Epidermal melanocyte (primary cell): ENCODE measurements around the gene NOP14.
A peak's percentile ranks its signal among the peaks of the same experiment; 100 is the strongest.
"Not testable (repeated sequence)": the region's sequence is repeated elsewhere in the genome, so short reads cannot be mapped to it uniquely, and the experiment has no call there.

Experiments used
- DNase-seq: peaks from one replicate; pipeline ENCODE4 v3.0.0; 2011; ENCODE audit warnings: low spot score; ENCODE audit not compliant: insufficient read length

The NOP14 gene

DNA sequence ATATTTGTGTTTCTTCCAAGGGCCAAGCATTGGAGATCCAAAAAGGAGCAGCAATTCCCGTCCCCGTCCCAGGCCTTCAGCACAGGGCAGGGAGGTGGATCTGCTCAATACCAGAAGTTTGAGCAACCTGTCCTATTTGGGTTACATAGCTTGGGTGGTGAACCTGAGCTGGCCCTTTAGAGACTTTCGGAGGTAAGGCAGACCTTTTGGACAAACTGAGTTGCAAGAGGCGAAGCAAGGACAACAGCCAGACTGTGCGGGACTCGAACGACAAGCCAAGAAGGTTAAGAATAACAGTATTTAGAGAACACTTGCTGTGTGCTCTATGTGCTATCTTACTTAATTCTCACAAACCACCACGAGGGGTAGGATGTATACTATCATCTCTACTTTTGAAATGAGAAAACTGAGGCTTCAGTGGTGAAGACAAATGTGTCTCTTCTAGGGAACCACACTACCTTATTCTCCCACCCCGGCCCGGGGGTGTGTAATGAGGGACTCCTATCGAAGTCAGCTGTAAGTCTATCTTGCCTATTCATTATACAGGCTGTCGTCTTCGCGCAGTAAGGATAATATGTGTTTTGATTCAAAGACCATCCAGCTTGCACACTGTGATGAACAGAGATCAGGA is 1.3 kb downstream of the NOP14 start:
- DNase-seq, result no peak

DNA sequence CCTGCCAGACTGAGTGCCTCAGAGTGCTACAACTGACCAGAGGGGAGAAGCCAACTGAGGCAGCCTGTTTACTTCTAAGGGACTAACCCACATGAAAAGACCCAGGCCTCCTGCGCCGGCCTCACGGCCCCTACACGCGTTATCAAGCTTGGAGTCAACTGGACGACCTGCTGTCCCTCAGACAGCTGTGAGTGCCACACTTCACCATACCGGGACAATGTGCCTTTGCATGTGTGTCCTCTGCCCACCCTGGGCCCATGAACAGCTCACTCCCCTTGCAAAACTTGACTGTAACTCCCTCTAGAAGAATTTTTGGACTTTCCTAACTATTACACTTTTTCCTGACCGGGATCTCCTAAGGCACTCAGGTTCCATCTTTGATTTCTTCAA is 1.8 kb downstream of the NOP14 start:
- no peak for DNase-seq

DNA sequence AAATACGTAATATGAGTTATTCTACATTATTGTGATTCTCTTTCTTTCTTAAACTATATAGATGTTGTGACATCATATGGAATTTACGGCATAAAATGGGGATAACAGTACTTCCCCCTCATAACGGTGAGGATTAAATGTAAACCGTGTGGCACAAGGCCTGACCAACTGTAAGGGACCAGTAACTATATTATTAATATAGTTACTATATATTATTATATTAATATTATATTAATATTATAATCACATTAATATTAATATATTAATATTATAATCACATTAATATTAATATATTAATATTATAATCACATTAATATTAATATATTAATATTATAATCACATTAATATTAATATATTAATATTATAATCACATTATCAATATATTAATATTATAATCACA is 2.8 kb downstream of the NOP14 start:
- not testable (repeated sequence) for DNase-seq

DNA sequence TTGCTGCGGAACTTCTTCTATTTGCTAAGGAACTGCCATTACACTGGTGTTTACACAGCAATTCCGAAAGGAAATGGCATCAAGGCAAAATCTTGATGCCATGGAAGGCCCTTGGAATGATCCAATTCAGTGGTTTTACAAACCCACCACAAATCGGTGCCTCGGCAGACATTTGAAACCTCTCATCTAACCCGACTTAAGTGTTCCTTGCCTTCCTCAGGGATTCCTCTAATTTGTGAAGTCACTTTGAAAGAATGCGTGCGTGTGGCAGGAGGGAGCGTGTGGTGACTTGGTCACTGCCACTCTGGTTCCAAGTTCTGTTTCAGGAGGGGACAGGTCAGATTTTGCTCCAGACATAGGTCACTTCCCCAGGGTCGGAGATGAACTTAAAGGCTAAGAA is 4.8 kb downstream of the NOP14 start:
- no peak for DNase-seq

DNA sequence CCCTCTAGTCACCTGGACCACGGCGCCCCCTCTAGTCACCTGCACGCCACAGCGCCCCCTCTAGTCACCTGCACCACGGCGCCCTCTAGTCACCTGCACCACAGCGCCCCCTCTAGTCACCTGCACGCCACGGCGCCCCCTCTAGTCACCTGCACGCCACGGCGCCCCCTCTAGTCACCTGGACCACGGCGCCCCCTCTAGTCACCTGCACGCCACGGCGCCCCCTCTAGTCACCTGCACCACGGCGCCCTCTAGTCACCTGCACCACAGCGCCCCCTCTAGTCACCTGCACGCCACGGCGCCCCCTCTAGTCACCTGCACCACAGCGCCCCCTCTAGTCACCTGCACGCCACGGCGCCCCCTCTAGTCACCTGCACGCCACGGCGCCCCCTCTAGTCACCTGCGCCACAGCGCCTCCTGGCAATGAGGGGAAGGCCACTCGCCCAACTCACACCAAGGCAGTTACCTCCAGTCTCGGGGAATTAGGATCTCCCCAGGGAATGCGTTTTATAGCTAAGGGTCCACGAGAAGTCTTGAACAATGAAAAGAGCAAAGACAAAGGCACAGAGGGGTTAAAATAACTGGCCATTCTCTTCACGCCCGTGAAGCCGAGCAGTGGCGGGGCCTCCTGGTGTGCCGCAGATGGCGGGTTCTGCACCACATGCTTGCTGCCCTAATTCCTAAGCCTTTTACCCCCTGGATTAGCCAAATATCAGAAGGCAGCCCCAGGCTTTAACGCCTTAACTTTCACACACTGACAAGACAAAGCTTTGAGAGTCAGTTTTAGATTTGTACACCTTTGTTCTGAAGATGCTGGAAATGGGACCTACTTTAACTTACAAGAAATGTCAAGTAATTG is 7.8 kb downstream of the NOP14 start:
- not testable (repeated sequence) for DNase-seq

DNA sequence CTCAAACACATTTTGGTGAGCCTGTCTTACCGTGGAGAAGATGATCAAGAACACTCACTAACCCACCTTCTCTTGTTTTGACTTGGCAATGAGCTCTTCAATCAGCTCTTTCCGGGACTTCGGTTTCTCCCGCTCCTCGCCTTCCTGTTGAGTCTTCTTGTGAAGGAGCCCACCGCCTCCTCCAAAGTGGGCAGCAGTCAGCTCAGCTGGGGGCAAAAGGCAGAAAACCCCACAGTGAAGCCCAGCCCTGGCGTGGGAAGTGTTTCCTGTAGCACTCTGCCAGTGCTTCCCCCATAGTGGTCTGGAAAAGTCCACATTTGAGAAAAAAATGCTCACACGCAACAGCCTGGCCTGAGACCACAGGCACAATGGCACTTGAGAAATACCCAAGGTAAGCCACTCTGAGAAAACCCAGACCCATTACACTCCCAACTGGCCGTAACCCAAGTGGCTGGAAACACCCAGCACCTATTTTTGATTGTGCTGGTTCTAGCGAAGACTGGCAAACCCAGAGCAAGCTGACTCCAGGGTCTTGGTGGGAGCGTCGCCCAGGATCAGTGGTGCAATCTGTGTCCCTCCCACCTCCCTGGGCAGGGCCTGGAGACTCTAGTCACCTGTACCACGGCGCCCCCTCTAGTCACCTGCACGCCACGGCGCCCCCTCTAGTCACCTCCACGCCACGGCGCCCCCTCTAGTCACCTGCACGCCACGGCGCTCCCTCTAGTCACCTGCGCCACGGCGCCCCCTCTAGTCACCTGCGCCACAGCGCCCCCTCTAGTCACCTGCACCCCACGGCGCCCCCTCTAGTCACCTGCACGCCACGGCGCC is 8.6 kb downstream of the NOP14 start:
- DNase-seq, result no peak

DNA sequence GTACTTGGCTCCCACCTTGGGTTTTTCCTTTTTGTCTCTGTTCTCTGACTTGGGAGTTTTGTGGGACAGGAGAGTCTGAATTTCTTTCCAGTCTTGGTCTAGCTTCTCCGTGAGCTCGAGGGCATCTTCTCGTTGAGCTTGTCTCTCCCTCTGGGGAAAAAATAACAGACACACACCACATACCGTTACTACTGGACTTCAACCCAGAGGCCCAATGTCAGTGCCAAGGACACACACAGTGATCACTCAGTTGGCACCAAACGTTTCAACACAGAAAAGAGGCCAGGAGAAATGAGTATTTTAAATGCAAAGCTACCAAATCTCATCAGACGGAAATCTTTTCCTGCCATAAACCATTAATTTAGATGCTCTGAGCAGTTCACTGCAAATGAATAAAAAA is 9.7 kb downstream of the NOP14 start:
- no peak for DNase-seq

DNA sequence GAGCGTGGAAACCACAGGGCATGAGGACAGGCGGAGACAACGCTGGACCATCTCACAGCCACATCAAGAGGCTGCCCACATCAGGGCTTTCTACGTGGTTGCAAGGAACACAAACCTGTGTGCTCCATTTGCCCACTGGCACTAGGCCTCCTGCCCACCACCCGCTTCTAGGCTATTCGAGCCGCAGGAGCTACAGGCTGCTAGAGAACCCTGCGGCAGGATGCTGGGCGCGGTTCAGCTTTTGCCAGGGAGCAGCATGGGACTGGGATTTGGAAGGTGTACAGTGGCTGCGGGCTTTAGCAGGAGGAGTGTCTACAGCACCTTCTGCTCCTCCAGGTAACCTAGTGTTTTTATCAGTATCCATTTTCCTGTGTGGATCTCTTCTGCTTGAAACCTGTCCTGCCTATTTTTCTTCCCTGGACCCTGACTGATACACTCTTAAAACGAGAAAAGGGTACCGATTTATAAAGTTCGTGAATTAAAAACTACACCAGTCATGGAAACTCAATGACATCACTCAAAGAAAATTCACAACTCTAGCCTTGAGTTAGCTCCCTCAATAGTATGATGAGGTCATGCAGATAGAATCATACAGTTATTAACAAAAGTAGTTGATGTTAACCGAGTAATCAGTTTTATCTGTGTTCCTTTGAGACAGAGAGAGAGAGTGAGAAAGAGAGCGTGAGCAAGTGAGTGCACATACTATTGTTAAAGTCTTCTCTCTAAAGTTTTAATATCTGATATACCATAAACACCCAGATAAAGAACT is 12.8 kb downstream of the NOP14 start:
- DNase-seq, result no peak

DNA sequence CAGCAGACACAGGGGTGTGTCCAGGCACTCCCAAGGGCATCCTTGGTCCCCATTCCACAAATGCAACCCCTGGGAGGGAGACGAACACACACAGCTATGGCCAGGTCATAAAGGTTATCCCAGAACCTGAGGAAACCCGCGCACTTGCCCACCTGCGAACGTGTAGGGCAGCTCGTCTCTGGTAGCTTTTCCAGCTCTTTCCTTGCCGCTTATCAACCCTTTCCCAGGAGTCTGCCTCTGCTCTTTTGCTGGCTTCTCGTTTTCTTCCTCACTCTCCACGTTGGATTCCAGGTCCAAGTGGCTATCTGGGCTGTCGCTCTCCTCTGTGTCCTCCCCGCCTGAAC is 13.5 kb downstream of the NOP14 start:
- DNase-seq, result no peak

DNA sequence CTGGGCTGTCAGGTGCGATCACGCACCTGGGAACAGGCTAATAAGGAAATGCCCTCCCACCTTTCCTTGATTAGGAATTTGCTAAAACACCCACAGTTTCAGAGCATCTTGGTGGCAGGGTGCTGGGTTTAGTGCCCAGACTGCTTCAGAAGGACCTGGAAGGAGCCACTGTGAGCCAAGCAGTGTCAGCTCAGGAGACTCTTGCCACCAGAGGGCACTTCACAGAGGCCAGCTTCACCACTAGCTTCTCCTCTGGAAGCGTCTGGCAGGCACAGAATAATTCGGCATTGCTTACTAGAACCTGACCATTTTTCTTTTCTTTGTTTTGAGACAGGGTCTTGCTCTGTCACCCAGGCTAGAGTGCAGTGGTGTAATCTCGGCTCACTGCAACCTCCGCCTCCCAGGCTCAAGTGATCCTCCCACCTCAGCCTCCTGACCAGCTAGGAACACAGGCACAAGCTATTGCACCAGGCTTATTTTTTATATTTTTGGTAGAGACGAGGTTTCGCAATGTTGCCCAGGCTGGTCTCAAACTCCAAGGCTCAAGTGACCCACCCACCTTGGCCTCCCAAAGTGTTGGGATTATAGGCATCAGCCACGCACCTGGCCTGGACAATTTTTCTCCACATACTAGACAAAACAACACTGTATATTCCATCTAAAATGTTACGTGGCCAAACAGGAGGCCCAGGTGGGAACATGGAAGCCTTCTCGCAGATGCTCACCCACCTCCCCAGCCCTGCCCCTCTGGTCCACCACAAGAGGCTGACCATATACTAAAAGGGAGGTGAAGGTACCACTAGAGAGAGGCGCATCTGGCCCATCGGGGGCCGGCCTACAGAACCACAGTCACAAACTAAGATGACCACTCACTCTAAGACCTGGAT is 14.1 kb downstream of the NOP14 start:
- DNase-seq, result peak; percentile 5

DNA sequence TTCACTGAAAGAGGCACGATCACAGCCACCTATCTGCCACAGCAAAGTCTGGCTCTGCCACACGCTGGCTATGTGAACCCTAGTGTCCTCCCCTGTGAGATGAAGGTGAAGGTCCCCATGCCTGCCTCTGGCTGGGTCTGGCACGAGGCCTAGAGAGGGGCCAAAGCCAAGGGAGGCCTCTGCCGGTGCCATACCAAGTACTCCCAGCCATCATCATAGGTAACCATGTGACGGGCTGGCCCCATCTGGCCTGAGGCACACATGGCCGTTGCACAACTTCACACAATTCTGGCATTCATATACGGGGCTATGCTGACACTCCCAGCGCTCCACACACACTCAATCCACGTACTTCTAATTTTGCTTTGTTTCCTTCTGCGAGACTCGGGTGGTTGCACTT is 15.3 kb downstream of the NOP14 start:
- no peak for DNase-seq

DNA sequence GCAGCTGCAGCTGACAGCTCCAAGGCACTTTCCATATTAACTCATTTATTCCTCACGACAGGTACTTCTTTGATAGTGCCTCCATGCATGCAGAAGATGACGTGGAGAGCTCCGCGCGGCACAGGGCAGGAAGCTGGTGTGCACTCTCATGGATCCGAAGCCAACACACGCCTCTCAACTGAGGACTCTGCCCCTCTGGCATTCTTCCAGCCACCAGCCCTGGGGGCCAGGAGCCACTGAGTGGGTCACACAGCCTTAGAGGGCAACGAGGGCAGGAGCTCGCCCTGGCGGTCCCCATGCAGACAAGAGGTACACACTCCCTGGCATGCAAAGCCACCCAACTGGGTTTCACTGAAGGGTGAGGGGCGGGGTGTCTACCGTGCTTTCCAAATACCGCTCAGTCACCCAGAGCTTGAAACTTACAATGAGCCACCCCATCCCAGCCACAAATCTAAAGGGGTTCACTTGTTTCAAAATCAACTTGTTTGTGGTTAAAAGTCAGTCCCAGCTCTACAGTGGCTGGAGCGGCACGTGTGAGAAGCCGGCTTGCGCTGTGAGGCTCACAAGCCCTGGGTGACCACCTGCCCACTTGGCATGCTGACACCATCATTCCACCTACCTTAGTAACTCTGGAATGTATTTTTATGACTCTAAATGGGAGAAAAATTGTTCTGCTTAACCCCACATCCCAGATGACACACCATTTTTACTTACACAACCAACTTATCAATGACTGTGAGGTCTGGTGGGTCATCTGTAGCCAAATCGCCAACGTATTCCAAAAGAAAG is 16.2 kb downstream of the NOP14 start:
- no peak for DNase-seq

DNA sequence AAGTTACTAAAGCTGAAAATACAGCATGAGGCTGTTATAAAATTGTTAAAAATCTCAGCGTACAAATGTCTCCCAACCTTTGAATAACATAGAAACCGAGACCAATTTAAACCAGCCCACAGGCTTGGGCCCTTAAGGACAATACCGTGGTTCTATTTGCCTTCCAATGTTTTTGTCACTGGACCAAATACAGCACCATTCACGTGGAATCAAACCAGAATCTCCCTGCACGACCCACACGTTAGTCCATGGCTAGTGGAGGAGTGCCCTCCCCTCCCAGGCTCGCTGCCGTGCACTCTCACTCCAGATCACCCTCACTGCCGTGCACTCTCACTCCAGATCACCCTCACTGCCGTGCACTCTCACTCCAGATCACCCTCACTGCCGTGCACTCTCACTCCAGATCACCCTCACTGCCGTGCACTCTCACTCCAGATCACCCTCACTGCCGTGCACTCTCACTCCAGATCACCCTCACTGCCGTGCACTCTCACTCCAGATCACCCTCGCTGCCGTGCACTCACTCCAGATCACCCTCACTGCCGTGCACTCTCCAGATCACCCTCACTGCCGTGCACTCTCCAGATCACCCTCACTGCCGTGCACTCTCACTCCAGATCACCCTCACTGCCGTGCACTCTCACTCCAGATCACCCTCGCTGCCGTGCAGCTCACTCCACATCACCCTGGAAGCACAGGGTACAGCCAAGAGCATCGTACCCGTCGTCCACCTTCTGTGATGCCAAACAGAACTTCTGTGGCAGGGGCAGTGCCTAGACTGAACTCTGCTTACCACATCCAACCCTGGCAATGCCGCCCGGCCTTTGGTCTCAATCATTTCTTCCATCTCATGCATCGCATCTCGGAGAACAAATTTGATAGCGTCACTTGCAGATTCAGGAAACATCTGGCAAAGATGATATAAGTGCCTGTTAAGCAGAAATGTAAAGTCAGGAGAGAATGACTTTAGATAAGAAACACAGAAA is 17.3 kb downstream of the NOP14 start:
- not testable (repeated sequence) for DNase-seq

DNA sequence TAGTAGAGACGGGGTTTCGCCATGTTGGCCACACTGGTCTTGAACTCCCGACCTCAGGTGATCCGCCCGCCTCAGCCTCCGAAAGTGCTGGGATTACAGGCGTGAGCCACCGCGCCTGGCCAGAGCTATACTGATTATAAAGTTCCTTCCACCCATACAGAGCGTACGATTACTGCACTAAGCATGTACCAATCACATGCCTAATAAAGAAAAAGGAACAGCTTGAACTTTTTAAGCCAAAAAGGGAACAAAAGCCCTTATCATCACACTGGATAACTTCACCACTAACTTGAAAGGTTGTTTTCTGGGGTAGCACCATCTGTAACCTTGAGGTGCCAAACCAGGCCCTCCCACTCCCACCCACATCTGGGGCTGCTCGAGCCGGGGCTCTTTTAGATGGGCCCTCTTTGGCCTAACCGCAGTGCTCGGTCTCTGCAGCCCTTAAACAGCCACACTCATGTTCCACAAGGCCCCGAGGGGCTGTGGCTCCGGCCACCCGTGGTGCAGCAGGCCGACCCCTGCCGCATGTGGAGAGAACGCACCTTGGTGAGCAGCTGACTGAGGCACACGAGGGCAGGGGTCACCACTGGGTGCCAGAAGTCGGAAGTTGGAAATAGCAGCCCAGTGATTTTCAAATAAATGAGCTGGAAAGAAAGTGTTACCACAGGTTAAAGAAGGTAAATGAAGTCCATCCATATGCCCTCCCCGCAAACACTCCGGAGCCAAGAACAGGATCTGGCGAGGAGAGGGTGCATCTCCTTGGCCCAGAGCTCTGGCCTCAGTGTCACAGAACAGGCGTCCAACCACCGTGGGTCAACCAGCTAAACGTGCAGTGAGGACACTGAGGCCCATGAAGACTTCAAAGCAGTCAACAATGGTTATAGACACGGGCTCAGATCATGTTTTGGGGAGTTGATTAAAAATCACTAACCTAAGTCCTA is 18.4 kb downstream of the NOP14 start:
- no peak for DNase-seq

DNA sequence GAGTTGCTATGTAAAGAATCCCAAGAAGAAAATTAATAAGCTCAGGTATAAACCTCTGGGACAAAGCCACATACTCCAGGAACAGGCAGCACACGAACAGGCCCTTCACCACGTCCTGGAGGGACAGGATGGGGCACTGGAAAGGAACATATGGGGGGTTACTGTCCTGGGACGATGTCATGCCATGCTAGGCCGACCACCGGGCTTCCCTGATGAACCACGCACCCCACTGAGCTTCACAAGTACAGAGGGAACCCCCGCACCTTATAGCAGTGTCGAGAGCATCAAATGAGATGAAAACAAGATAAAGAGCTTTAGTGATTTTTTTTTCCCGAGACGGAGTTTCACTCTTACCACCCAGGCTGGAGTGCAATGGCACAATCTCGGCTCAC is 19.1 kb downstream of the NOP14 start:
- no peak for DNase-seq

DNA sequence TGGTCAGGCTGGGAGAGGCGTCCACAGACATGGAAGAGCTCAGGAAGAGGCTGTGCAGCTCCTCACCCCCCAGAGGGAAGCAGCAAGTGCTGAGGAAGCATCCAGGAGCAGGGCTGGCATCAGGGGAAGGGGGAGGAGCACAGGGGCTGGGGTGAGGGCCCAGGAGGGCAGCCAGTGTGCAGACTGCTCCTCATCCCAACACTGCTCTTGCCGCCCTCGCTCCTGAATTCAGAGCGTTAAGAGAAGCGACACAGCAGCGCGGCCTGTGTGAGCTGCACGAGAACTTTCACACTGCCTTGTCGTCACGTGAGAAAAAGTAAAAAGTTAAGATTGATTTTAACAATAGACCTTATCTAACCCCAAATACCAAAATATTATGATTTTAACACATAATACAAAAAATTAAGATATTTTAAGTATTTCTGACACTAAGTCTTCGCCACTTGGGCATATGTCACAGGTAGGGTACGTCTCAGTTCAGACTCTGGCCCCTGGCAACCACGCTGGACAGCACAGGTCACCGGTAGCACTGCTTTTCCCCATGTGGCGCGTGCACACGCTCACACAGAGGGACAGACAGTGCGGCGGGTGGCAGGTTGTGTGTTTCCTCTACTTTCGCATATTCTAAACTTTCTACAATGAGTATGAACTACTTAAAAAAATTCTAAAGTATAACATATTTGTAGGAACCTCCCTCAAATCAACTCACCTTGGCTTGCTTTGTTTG is 19.7 kb downstream of the NOP14 start:
- DNase-seq, result no peak
